K562 (cell line): ENCODE results near the gene C11orf98. TPM values are rescaled to one million over a fixed set of nuclear protein-coding genes. Genes with fewer than 3 reads are reported as not detected.

Experiments used
- ASH1L ChIP-seq: fragments of 450-650 bp; IDR thresholded peaks from 2 replicates; pipeline ENCODE4 v1.6.1; 2018; ENCODE audit warnings: borderline replicate concordance, mild to moderate bottlenecking, low read depth; ENCODE audit not compliant: partially characterized antibody
- EGR1 ChIP-seq: fragments of 450-650 bp; conservative IDR thresholded peaks from 2 replicates; pipeline ENCODE4 v1.6.1; 2017; ENCODE audit warnings: mild to moderate bottlenecking
- ESRRA ChIP-seq: fragments of 450-650 bp; IDR thresholded peaks from 2 replicates; pipeline ENCODE4 v1.6.1; 2014; ENCODE audit warnings: low read depth, mild to moderate bottlenecking, moderate library complexity, borderline replicate concordance
- ETV1 ChIP-seq: fragments of 450-650 bp; conservative IDR thresholded peaks from 2 replicates; pipeline ENCODE4 v1.6.1; 2016; ENCODE audit warnings: missing genetic modification characterization, control low read depth, low read depth, missing compliant biosample characterization
- FIP1L1 ChIP-seq: fragments of 200-400 bp; formaldehyde crosslinking; IDR thresholded peaks from 2 replicates; pipeline ENCODE4 v1.6.1; 2018; ENCODE audit warnings: mild to moderate bottlenecking, low read depth, low read length; ENCODE audit not compliant: poor library complexity, severe bottlenecking
- FOXA3 ChIP-seq, 2 experiments: fragments of 450-650 bp in 1 of 2; sonication (generic) in 1 of 2; formaldehyde crosslinking; IDR thresholded peaks in 1 of 2; conservative IDR thresholded peaks in 1 of 2; 2 replicates each; pipeline versions ENCODE4 v1.4.0 to v1.8.0; 2020 to 2022; ENCODE audit warnings: mild to moderate bottlenecking in 2 of 2, missing genetic modification reagents in 1 of 2
- FUS ChIP-seq: fragments of 200-400 bp; formaldehyde crosslinking; optimal IDR thresholded peaks from 2 replicates; pipeline ENCODE3; 2017; ENCODE audit warnings: low read depth, low read length
- HDAC1 ChIP-seq, 2 experiments: fragments of 450-650 bp; IDR thresholded peaks; 2 replicates each; pipeline ENCODE4 v1.6.1; 2016 to 2017; ENCODE audit warnings: inconsistent platforms in 1 of 2, mild to moderate bottlenecking in 1 of 2, moderate library complexity in 1 of 2
- HMG20A ChIP-seq: fragments of 450-650 bp; formaldehyde crosslinking; conservative IDR thresholded peaks from 2 replicates; pipeline ENCODE4 v1.4.0; 2020; ENCODE audit warnings: mild to moderate bottlenecking, mixed read lengths
- KDM4B ChIP-seq, 2 experiments: fragments of 450-650 bp in 1 of 2; sonication (generic) in 1 of 2; IDR thresholded peaks; 2 replicates each; pipeline ENCODE4 v1.6.1; 2016 to 2017; ENCODE audit warnings: borderline replicate concordance in 2 of 2, antibody characterized with exemption in 1 of 2, low read depth in 1 of 2, mild to moderate bottlenecking in 1 of 2
- MCM7 ChIP-seq, 2 experiments: fragments of 450-650 bp; IDR thresholded peaks; 2 replicates each; pipeline ENCODE4 v1.6.1; 2016 to 2018
- MTA1 ChIP-seq: fragments of 450-650 bp; IDR thresholded peaks from 2 replicates; pipeline ENCODE4 v1.6.1; 2017; ENCODE audit warnings: borderline replicate concordance
- POLR2G ChIP-seq: fragments of 200-400 bp; formaldehyde crosslinking; IDR thresholded peaks from 2 replicates; pipeline ENCODE4 v1.6.1; 2017; ENCODE audit warnings: low read depth, mild to moderate bottlenecking, antibody characterized with exemption, low read length, moderate library complexity
- SMAD4 ChIP-seq: fragments of 250-450 bp; sonication (Bioruptor Pico); conservative IDR thresholded peaks from 2 replicates; pipeline ENCODE4 v1.8.0; 2021; ENCODE audit warnings: inconsistent platforms, mild to moderate bottlenecking, moderate library complexity
- STAT5A ChIP-seq: IDR thresholded peaks from 2 replicates; pipeline ENCODE4 v1.6.1; 2012; ENCODE audit warnings: low read length, inconsistent platforms, borderline replicate concordance
- TEAD4 ChIP-seq, 2 experiments: sonication (generic) in 1 of 2; formaldehyde crosslinking in 1 of 2; IDR thresholded peaks; 2 replicates each; pipeline versions ENCODE4 v1.6.1 to v1.8.0; 2012 to 2022; ENCODE audit warnings: borderline replicate concordance in 1 of 2, inconsistent platforms in 1 of 2, low read length in 1 of 2, mild to moderate bottlenecking in 1 of 2, missing genetic modification reagents in 1 of 2
- ZEB2 ChIP-seq: fragments of 450-650 bp; IDR thresholded peaks from 2 replicates; pipeline ENCODE4 v1.6.1; 2016
- ZKSCAN8 ChIP-seq: fragments of 200-800 bp; sonication (Bioruptor generic); IDR thresholded peaks from 2 replicates; pipeline ENCODE4 v1.6.1; 2016; ENCODE audit warnings: missing genetic modification characterization, missing compliant biosample characterization
- ZNF23 ChIP-seq: fragments of 250-450 bp; sonication (Bioruptor Pico); IDR thresholded peaks from 2 replicates; pipeline ENCODE4 v1.4.0; 2020; ENCODE audit warnings: mild to moderate bottlenecking
- ZNF24 ChIP-seq: fragments of 450-650 bp; IDR thresholded peaks from 2 replicates; pipeline ENCODE4 v1.6.1; 2016
- ZNF347 ChIP-seq: fragments of 450-650 bp; formaldehyde crosslinking; IDR thresholded peaks from 2 replicates; pipeline ENCODE4 v1.4.0; 2020; ENCODE audit warnings: low read depth, mild to moderate bottlenecking, moderate library complexity
- ZNF41 ChIP-seq: fragments of 250-450 bp; sonication (Bioruptor Pico); conservative IDR thresholded peaks from 2 replicates; pipeline ENCODE4 v1.4.0; 2020; ENCODE audit warnings: mild to moderate bottlenecking
- ZNF644 ChIP-seq: fragments of 200-800 bp; sonication (Bioruptor generic); IDR thresholded peaks from 2 replicates; pipeline ENCODE4 v1.6.1; 2016; ENCODE audit warnings: low read depth, missing genetic modification characterization, missing compliant biosample characterization
- ZNF766 ChIP-seq: fragments of 200-800 bp; sonication (Bioruptor generic); conservative IDR thresholded peaks from 2 replicates; pipeline ENCODE4 v1.6.1; 2016; ENCODE audit warnings: missing genetic modification characterization, missing compliant biosample characterization
- polyA plus RNA-seq, 8 experiments: library from polyadenylated mRNA; depleted of rRNA in 4 of 8; stranded (reverse) in 5 of 8; unstranded in 3 of 8; fragments of >200 nt; fragmentation: Nextera tagmentation in 2 of 8; fragmentation: Illumina TruSeq in 1 of 8; extraction: Ambion mirVana in 2 of 8; extraction: Trizol in 1 of 8; gene quantifications; 2 replicates each; pipeline versions ENCODE4 v1.2.1 to v1.2.3, GENCODE V29; 2011 to 2014; ENCODE audit warnings: inconsistent platforms in 1 of 8, missing spikeins in 1 of 8
- total RNA-seq, 7 experiments: library from RNA; depleted of rRNA in 6 of 7; stranded (reverse); fragments of >200 nt in 6 of 7; fragmentation: Illumina TruSeq in 2 of 7; extraction: Trizol in 2 of 7; gene quantifications; 2 replicates each; pipeline versions ENCODE4 v1.2.1 to v1.2.3, GENCODE V29; 2011 to 2021; ENCODE audit warnings: low replicate concordance in 1 of 7
- TF ChIP-seq, protein P1 (sequence below): fragments of 250-450 bp; sonication (Bioruptor Pico); IDR thresholded peaks from 2 replicates; pipeline ENCODE4 v1.6.1; 2021; ENCODE audit warnings: mild to moderate bottlenecking
- TF ChIP-seq, protein P2 (sequence below): fragments of 450-650 bp; IDR thresholded peaks from 2 replicates; pipeline ENCODE4 v1.6.1; 2016; ENCODE audit warnings: low read depth, mild to moderate bottlenecking, moderate library complexity

C11orf98 gene
- total and polyA plus RNA-seq, 9 of the 15 experiments (the other 6 are each of a cell fraction or from before 2014, with no cell fraction given) = 103 to 352 (median 218) TPM

DNA sequence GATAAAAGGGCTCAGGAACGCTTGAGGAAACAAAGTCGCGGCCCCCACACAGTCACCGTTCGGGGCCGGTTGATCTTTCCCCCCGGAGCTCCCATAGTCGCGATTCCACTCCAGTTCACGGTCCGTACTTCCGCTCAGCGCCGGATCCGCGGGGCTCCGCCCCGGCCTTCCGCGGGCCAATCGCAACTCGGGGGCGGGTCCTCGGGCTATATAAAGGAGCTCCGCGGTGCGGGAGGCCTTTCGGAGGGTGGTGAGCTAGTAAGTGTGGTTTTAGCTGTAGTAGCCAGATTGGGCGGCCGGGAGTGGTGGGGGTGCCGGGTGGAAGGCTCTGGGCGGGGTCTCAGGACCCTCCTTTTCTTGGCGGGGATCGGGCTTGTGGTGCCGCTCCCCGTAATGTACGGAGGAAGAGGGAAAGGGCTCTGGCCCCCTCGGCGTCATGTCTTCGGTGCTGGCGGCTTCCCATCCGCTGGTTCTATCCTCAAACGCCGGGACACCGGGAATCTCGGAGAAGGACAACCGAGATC is at the start of gene C11orf98, which contains the start of gene CSKMT (continued):
- TF ChIP-seq FIP1L1 = peak; percentile 76
- no peak for TF ChIP-seq MCM7 (IDR thresholded peaks at IDR 0.05)
- no peak for TF ChIP-seq ZNF347 (CRISPR knock-in tag)
- TF ChIP-seq ZEB2 = no peak
- TF ChIP-seq FUS = no peak
- no peak for TF ChIP-seq ZNF644 (tag)
- TF ChIP-seq FOXA3 (CRISPR knock-in tag; conservative IDR thresholded peaks at IDR 0.05 in 1 of 2, IDR thresholded peaks at IDR 0.05 in 1 of 2) = no peak
- TF ChIP-seq ETV1 (tag) = peak; percentile 86
- TF ChIP-seq, protein P1, sequence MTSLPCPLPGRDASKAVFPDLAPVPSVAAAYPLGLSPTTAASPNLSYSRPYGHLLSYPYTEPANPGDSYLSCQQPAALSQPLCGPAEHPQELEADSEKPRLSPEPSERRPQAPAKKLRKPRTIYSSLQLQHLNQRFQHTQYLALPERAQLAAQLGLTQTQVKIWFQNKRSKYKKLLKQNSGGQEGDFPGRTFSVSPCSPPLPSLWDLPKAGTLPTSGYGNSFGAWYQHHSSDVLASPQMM (CRISPR knock-in tag) = 0 out of 2 replicates have a peak, but pooled peaks have one; percentile 30
- peak; percentile 43; the same call in 1 of the 2 replicates for TF ChIP-seq EGR1
- TF ChIP-seq MTA1 = no peak
- TF ChIP-seq STAT5A = no peak
- 0 out of 2 replicates have a peak, but pooled peaks have one; percentile 66 for TF ChIP-seq ZNF23 (CRISPR knock-in tag)
- TF ChIP-seq ZNF766 (CRISPR knock-in tag) = peak; percentile 60; the same call in 1 of the 2 replicates
- no peak for TF ChIP-seq HMG20A
- no peak for TF ChIP-seq ZNF24
- TF ChIP-seq, protein P2, sequence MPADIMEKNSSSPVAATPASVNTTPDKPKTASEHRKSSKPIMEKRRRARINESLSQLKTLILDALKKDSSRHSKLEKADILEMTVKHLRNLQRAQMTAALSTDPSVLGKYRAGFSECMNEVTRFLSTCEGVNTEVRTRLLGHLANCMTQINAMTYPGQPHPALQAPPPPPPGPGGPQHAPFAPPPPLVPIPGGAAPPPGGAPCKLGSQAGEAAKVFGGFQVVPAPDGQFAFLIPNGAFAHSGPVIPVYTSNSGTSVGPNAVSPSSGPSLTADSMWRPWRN = no peak
- TF ChIP-seq ZNF41 (CRISPR knock-in tag) = 0 out of 2 replicates have a peak, but pooled peaks have one; percentile 11
- TF ChIP-seq KDM4B (IDR thresholded peaks at IDR 0.05; ENCODE audit: borderline replicate concordance in 2 of 2, low read depth in 1 of 2) = no peak
- peak; percentile 100 for TF ChIP-seq POLR2G
- no peak; the same call in 1 of the 2 replicates for TF ChIP-seq TEAD4 (IDR thresholded peaks at IDR 0.05; ENCODE audit: low read length)
- TF ChIP-seq TEAD4 (CRISPR knock-in tag; IDR thresholded peaks at IDR 0.05; ENCODE audit: borderline replicate concordance) = no peak
- no peak for TF ChIP-seq ZKSCAN8 (CRISPR knock-in tag)
- peak; percentile 50; the same call in 1 of the 2 replicates for TF ChIP-seq ESRRA
- TF ChIP-seq HDAC1 (IDR thresholded peaks at IDR 0.05) = peak in 1 of 2 experiments; percentile 51; a peak in 2 of 4 replicates
- no peak for TF ChIP-seq ASH1L
- TF ChIP-seq SMAD4 (CRISPR knock-in tag) = no peak
